Measurements from ENCODE around the gene HABP4.

DNA sequence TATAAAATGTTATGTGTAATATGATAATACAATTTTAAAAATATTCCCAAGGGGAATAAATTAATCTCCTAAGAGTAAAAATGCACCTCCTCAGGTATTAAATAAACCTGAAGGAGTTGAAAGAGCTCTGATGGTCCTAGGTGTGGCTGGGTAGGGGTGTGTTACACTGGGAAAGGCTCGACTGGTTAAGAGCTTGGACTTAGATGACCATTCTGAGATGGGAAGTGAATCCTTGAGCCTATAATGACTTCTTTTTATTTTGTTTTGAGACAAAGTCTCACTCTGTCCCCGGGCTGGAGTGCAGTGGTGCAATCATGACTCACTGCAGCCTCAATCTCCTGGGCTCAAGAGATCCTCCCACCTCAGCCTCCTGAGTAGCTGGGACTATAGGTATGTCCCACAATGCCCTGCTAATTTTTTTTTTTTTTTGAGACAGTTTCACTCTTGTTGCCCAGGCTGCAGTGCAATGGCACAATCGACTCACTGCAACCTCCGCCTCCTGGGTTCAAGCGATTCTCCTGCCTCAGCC lies 9.2 kb upstream of the HABP4 start:
- TF ChIP-seq SPI1 (IDR thresholded peaks at IDR 0.05; ENCODE audit: borderline replicate concordance, low read depth) = no peak
- no peak for TF ChIP-seq GABPA (IDR thresholded peaks at IDR 0.05; ENCODE audit: low read depth)
- TF ChIP-seq, protein P1, sequence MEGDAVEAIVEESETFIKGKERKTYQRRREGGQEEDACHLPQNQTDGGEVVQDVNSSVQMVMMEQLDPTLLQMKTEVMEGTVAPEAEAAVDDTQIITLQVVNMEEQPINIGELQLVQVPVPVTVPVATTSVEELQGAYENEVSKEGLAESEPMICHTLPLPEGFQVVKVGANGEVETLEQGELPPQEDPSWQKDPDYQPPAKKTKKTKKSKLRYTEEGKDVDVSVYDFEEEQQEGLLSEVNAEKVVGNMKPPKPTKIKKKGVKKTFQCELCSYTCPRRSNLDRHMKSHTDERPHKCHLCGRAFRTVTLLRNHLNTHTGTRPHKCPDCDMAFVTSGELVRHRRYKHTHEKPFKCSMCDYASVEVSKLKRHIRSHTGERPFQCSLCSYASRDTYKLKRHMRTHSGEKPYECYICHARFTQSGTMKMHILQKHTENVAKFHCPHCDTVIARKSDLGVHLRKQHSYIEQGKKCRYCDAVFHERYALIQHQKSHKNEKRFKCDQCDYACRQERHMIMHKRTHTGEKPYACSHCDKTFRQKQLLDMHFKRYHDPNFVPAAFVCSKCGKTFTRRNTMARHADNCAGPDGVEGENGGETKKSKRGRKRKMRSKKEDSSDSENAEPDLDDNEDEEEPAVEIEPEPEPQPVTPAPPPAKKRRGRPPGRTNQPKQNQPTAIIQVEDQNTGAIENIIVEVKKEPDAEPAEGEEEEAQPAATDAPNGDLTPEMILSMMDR (IDR thresholded peaks at IDR 0.05; ENCODE audit: insufficient read depth, low read length) = no peak
- TF ChIP-seq, protein P2, sequence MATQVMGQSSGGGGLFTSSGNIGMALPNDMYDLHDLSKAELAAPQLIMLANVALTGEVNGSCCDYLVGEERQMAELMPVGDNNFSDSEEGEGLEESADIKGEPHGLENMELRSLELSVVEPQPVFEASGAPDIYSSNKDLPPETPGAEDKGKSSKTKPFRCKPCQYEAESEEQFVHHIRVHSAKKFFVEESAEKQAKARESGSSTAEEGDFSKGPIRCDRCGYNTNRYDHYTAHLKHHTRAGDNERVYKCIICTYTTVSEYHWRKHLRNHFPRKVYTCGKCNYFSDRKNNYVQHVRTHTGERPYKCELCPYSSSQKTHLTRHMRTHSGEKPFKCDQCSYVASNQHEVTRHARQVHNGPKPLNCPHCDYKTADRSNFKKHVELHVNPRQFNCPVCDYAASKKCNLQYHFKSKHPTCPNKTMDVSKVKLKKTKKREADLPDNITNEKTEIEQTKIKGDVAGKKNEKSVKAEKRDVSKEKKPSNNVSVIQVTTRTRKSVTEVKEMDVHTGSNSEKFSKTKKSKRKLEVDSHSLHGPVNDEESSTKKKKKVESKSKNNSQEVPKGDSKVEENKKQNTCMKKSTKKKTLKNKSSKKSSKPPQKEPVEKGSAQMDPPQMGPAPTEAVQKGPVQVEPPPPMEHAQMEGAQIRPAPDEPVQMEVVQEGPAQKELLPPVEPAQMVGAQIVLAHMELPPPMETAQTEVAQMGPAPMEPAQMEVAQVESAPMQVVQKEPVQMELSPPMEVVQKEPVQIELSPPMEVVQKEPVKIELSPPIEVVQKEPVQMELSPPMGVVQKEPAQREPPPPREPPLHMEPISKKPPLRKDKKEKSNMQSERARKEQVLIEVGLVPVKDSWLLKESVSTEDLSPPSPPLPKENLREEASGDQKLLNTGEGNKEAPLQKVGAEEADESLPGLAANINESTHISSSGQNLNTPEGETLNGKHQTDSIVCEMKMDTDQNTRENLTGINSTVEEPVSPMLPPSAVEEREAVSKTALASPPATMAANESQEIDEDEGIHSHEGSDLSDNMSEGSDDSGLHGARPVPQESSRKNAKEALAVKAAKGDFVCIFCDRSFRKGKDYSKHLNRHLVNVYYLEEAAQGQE (IDR thresholded peaks at IDR 0.05; ENCODE audit: insufficient replicate concordance, low read depth) = no peak
- TF ChIP-seq POLR2AphosphoS5 (IDR thresholded peaks at IDR 0.05; ENCODE audit: low read depth) = no peak
